Upper lobe of left lung (tissue), 6 donors: Measurements from ENCODE around the gene SEL1L3. TPM values are rescaled to one million over a fixed set of nuclear protein-coding genes. Genes with fewer than 3 reads are reported as not detected.

Experiments used
- ATAC-seq, 2 donors: fragments of 200-7000 bp; cut with Tn5 transposase; one replicate each; pipeline ENCODE4 v1.9.1; 2022; ENCODE audit warnings: mild to moderate bottlenecking in 2 of 2, moderate library complexity in 2 of 2; ENCODE audit not compliant: low FRiP score in 2 of 2
- DNase-seq, 2 donors: peaks; one replicate each; pipeline ENCODE4 v3.0.0-alpha.2; 2019 to 2020
- H3K27ac ChIP-seq, 4 donors: fragments of 200-600 bp; sonication (generic); one replicate each; pipeline ENCODE4 v1.5.1; 2016 to 2019
- H3K27me3 ChIP-seq, 4 donors: fragments of 200-600 bp; sonication (generic); one replicate each; pipeline ENCODE4 v1.5.1; 2017 to 2019
- H3K36me3 ChIP-seq, 4 donors: fragments of 200-600 bp; sonication (generic); one replicate each; pipeline ENCODE4 v1.5.1; 2016 to 2019
- H3K4me1 ChIP-seq, 4 donors: fragments of 200-600 bp; sonication (generic); one replicate each; pipeline ENCODE4 v1.5.1; 2018 to 2019
- H3K4me3 ChIP-seq, 4 donors: fragments of 200-600 bp; sonication (generic); one replicate each; pipeline ENCODE4 v1.5.1; 2017 to 2019; ENCODE audit warnings: mild to moderate bottlenecking in 2 of 4, moderate library complexity in 1 of 4
- H3K9me3 ChIP-seq, 4 donors: fragments of 200-600 bp; sonication (generic); one replicate each; pipeline ENCODE4 v1.5.1; 2018 to 2019
- EP300 ChIP-seq, 4 donors: sonication (generic); formaldehyde crosslinking; IDR thresholded peaks; one replicate each; pipeline ENCODE4 v1.5.1; 2017; ENCODE audit warnings: antibody characterized with exemption in 4 of 4, control low read depth in 2 of 4
- POLR2A ChIP-seq, 4 donors: fragments of 450-650 bp; IDR thresholded peaks; one replicate each; pipeline ENCODE4 v1.5.1; 2016 to 2017; ENCODE audit warnings: antibody characterized with exemption in 4 of 4, mild to moderate bottlenecking in 2 of 4
- POLR2AphosphoS5 ChIP-seq, 2 donors: sonication (generic); formaldehyde crosslinking; IDR thresholded peaks; one replicate each; pipeline ENCODE4 v1.5.1; 2017; ENCODE audit warnings: antibody characterized with exemption in 2 of 2
- WGBS, 2 donors: methylation state at CpG; one replicate each; pipeline ENCODE4 v1.1.5; 2017 to 2018; 5-methylcytosine and 5-hydroxymethylcytosine counted together
- total RNA-seq, 6 donors: library from RNA; depleted of rRNA in 4 of 6; stranded (reverse); fragments of >200 nt in 4 of 6; gene quantifications; one replicate each; pipeline versions ENCODE4 v1.1.0 to v1.2.1, GENCODE V29; 2016 to 2021
- TF ChIP-seq, protein P1 (sequence below), 6 experiments: fragments of 450-650 bp in 4 of 6; fragments of 200-600 bp in 2 of 6; sonication (generic) in 2 of 6; IDR thresholded peaks; one replicate each; pipeline ENCODE4 v1.5.1; 2016 to 2019; ENCODE audit warnings: antibody characterized with exemption in 6 of 6
- donor health status: DM: no; HTN: no; CAD: no; lungs with moderate emphysema.
- donor health status: DM: no; HTN: yes; CAD: no; lungs with severe emphysema.

SEL1L3 gene
- total RNA-seq, 6 donors from 2014 or later: 41.7 to 197 (median 64.7) TPM

DNA sequence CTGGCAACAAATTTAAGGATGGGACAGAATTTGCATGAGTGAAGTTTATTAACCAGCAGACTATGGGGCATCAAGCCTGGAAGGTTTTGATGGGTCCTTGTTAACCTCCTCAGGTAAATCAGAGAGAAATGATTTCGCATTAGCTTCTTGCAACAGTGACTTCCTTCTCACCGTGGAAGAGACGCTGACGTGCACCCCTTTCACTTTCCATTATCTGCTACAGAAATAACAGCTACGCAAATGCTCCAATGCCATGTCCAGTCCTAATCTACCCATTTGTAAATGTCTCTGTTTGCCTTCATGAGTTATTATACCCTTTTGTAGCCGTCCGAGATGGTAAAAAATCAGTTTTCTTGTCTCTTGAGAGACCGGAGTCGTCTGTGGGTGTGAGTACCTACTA lies 106.9 kb downstream of the SEL1L3 start:
- Histone ChIP-seq H3K27ac (no peak overlapping the region), H3K27me3 (no peaks in the 10 kb centered on the region), H3K36me3 (peaks cover 0 to 35% (median 8%) of the 10 kb centered on the region in 4 donors), H3K9me3 (no peaks in the 10 kb centered on the region), H3K4me3 (no peak overlapping the region), H3K4me1 (no peaks in the 10 kb centered on the region)
- no peak for DNase-seq
- WGBS, 2 donors: 89 to 90% methylated on average over 9 of the region's 9 CpGs
- ATAC-seq: no peak
- TF ChIP-seq, protein P1, sequence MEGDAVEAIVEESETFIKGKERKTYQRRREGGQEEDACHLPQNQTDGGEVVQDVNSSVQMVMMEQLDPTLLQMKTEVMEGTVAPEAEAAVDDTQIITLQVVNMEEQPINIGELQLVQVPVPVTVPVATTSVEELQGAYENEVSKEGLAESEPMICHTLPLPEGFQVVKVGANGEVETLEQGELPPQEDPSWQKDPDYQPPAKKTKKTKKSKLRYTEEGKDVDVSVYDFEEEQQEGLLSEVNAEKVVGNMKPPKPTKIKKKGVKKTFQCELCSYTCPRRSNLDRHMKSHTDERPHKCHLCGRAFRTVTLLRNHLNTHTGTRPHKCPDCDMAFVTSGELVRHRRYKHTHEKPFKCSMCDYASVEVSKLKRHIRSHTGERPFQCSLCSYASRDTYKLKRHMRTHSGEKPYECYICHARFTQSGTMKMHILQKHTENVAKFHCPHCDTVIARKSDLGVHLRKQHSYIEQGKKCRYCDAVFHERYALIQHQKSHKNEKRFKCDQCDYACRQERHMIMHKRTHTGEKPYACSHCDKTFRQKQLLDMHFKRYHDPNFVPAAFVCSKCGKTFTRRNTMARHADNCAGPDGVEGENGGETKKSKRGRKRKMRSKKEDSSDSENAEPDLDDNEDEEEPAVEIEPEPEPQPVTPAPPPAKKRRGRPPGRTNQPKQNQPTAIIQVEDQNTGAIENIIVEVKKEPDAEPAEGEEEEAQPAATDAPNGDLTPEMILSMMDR (IDR thresholded peaks at IDR 0.05): no peak
- TF ChIP-seq EP300 (IDR thresholded peaks at IDR 0.05): no peak
- no peak for TF ChIP-seq POLR2A (IDR thresholded peaks at IDR 0.05)
- TF ChIP-seq POLR2AphosphoS5 (IDR thresholded peaks at IDR 0.05): no peak

DNA sequence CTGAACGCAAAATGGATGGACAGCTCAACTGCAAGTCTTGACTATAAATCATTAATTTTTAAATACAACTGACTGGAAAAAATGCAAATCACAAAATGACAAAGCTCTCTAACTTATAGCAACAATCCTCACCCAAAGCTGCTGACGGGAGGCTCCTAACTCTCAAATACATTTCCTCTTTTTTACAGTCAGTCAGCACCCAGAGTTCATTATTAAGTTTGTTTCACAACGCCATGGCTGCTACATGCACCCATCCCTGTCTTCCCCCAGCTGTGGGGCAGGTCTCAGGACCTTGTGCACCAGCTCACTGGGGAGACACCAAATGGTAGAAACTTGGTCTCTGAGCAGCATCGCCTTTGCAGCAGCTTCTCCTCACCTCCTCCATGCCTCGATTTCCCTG lies 109.5 kb downstream of the SEL1L3 start:
- no peaks in the 10 kb centered on the region for H3K27me3 ChIP-seq
- H3K9me3 ChIP-seq: no peaks in the 10 kb centered on the region
- no peak overlapping the region for H3K4me3 ChIP-seq
- no peaks in the 10 kb centered on the region for H3K4me1 ChIP-seq
- ATAC-seq (no peak), DNase-seq (no peak)
- TF ChIP-seq POLR2AphosphoS5 (IDR thresholded peaks at IDR 0.05) (no peak), EP300 (IDR thresholded peaks at IDR 0.05) (no peak), POLR2A (IDR thresholded peaks at IDR 0.05) (no peak)
- TF ChIP-seq, protein P1 (IDR thresholded peaks at IDR 0.05): no peak
- H3K27ac ChIP-seq: no peak overlapping the region
- WGBS, 2 donors: 90 to 94% methylated on average over 5 of the region's 5 CpGs
- H3K36me3 ChIP-seq: peaks cover 0 to 24% (median 2%) of the 10 kb centered on the region in 4 donors

DNA sequence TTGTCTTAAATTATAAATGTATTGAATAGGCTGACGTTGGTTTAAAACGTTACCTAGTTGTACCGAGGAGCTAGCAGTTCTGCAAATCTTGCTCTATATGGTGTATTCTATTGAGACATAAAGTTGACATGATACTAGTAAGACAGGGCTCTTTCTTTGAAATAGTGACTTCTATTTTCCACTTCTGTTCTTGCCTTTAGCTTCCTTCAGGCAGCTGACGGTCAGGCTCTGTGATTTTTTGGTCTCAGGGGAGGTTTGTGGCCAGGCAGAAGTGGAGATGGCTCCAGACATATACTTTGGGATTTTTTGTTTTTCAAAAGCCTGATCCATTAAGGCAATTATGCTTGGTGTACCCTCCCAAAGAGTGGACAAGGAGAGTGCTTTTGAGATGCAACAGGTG lies 111.9 kb downstream of the SEL1L3 start:
- DNase-seq (no peak), ATAC-seq (no peak)
- no peaks in the 10 kb centered on the region for H3K27me3 ChIP-seq
- H3K4me3 ChIP-seq: no peak overlapping the region
- no peaks in the 10 kb centered on the region for H3K4me1 ChIP-seq
- no peak overlapping the region for H3K27ac ChIP-seq
- TF ChIP-seq EP300 (IDR thresholded peaks at IDR 0.05): no peak
- no peak for TF ChIP-seq POLR2AphosphoS5 (IDR thresholded peaks at IDR 0.05)
- TF ChIP-seq, protein P1 (IDR thresholded peaks at IDR 0.05): no peak
- no peak for TF ChIP-seq POLR2A (IDR thresholded peaks at IDR 0.05)
- 88 to 94% methylated on average over 4 of the region's 4 CpGs for WGBS, 2 donors
- H3K36me3 ChIP-seq: peaks cover 0 to 17% (median 5%) of the 10 kb centered on the region in 4 donors
- no peaks in the 10 kb centered on the region for H3K9me3 ChIP-seq

DNA sequence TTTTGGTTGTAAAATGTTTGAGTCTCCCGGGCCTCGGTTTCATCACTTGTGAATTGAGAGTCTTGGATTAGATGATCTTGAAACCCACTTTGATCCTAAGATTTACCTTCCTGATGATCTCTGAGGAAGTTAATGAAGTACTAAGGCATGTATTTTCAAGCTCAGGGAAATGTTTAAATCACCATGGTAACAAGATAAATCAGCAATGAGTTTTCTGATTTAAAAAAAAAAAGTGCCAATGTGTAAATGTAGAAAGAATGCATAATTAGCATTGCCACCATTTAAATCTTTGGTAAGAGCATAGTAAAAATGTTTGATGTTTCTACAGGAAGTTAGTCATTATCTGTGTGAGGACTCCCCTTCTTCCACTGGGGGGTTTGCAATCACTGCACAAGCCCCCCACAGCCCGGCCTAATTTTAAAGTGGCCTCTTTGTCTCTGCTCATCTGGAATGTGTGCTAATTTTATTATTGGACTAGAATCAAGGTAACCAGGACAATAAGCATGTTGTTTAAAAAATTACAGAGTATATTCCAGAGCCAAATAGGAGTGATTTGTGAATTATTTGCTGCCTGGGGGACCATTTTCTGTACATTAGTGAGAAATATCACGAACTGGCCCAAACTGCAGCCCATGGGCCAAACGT lies 113.5 kb downstream of the SEL1L3 start:
- peaks cover 0 to 13% (median 7%) of the 10 kb centered on the region in 4 donors for H3K36me3 ChIP-seq
- H3K27me3 ChIP-seq: no peaks in the 10 kb centered on the region

More for the DNA sequence above, 113.5 kb downstream of the SEL1L3 start:
- TF ChIP-seq, protein P1 (IDR thresholded peaks at IDR 0.05): no peak
- no peak overlapping the region for H3K27ac ChIP-seq
- no peaks in the 10 kb centered on the region for H3K4me1 ChIP-seq
- no peak overlapping the region for H3K4me3 ChIP-seq
- ATAC-seq (no peak), DNase-seq (no peak)
- H3K9me3 ChIP-seq: no peaks in the 10 kb centered on the region
- WGBS, 2 donors: 86 to 88% methylated on average over 5 of the region's 5 CpGs
